Daoy (cell line): ENCODE measurements around the gene MAD1L1. TPM values are rescaled to one million over a fixed set of nuclear protein-coding genes. Genes with fewer than 3 reads are reported as not detected.
A peak's percentile ranks its signal among the peaks of the same experiment; 100 is the strongest.

Experiments
- DNase-seq: peaks from one replicate; pipeline ENCODE4 v3.0.0-alpha.2; 2015; ENCODE audit warnings: low read depth
- total RNA-seq: library from RNA; depleted of rRNA; stranded (reverse); fragments of >200 nt; shearing (Covaris generic); gene quantifications from 2 replicates; pipeline ENCODE4 v1.2.3, GENCODE V29; 2014

MAD1L1 gene
- total RNA-seq, 1 experiment from 2014 or later = 103 TPM

DNA sequence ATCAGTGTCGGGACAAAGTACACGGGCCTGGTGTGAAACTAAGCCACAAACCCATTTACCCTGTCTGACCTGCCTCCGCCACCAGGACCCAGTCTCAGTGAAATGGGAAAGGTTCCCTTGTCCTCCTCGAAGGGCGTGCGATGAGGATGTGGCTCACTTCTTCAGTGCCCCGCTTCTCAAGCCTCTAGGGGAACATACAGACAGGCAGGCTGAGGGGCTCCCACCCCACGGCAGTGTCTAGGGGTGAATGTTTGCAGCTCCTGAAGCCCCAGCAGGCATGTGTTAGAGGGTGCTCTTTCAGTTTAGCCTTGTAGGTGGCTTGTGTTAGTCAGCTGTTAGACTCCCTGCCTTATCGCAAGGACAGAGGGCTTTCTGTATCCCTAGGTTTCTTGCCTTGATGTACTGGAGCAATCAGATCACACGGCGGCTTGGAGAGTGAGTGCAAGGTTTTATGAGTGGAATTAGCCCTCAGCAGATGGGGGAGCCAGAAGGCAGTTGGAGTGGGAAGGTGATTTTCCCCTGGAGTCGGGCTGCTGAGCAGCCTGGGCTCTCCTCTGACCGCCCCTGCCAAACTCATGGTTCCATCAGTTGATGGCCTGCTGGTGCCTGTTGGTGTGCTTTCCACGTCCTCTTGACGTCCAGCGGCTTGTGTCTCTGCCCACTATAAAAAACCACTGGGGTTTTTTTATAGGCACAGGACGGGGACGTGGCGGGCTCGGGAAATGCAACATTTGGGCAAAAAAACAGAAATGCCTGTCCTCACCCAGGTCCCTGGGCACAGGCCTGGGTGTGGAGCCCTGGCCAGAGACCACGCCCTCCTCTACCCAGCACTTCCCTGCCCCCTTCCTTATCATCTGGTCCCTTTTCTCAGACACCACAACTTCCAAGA lies 10.0 kb upstream of the MAD1L1 start:
- peak; percentile 59 for DNase-seq

DNA sequence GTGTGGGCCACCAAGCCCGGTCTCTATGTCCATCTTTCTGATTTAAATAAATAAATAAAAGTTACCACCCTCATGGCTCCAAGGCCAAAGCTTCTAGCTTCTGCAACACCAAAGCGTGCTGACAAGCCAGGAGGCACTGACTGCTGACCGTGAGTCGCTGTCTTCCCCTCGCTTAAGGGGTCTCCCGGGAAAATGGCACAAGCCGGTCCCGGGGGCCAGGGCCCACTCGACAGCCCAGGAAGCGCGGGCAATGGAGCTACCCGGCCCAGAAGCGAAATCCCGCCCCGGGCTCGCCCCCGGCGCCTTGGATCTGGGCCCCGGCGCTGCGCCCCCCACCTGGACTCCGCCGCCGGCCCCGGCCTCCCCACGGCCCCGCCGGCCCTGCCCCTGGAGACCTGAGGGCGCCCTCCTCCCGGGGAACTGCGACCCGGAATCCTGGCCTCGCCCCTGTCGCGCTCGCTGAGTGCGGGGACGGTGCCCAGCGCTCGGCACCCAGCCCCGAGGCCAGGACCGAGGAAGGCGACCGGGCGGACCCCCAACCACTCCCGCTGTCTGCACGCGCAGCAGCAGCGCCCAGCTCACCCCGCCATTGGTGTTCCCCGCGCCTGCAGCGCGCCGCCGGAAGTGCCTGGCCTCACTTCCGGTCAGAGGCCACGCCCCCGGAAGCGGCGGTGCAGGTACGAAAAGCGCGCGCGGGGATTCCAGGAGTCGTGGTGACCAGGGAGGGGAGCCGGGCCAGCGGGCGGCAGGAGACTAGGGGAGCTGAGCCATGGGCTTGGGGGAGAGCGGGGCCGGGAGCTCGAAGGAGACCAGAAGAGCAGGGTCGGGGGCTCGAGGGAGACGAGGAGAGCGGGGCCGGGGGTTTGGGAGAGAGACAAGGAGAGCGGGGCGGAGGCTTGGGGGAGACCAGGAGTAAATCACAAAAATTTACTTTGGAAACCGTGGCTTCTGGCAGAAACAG lies 9.1 kb upstream of the MAD1L1 start, which contains the start of the genes MRM2 and NUDT1:
Gene MRM2, minus strand, starts transcription at position 626 of the 961 bp plus-strand sequence. Its CDS starts 36 bp downstream, at position 590.
Gene NUDT1, plus strand, starts transcription at position 647 of the 961 bp plus-strand sequence. CDS start 2,349 bp downstream, outside the sequence.
- DNase-seq = peak; percentile 93

DNA sequence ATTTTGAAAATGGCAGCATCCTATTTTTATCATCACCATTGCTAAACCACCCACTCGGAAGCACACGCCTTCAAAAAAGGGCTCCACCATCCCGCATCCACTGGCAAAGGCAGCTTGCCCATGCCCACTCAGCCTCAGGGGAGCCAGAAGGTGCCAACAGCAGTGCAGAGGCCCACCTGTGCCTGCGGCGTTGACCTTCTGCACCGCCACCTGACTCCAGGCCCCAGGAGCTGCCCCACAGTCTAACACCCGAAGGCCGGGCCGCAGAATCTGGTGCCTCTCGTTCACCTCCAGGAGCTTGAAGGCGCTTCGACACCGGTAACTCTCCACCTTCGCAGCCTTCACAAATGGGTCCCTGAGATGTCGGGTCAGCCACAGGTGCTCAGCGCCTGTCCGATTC lies 6.5 kb upstream of the MAD1L1 start:
- DNase-seq = no peak

DNA sequence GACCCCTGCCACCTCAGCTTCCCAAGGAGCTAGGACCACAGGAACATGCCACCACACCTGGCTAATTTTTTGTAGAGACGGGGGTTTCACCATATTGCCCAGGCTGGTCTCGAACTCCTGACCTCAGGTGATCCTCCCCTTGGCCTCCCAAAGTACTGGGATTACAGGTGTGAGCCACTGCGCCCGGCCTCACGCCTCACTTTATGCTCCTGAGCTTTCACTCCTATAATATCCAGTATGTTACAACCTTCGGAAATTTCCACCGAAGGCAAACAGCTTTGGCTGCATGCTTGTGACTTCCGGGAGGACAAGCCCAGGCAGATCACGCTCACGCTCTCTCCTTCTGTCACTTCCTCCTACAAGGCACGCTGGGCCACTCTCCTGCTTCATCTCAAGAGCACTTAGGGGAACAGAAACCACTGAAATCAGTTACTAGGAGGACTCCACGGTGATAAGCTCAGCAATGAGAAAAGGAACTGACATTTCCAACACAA lies 4.4 kb upstream of the MAD1L1 start:
- DNase-seq = no peak

DNA sequence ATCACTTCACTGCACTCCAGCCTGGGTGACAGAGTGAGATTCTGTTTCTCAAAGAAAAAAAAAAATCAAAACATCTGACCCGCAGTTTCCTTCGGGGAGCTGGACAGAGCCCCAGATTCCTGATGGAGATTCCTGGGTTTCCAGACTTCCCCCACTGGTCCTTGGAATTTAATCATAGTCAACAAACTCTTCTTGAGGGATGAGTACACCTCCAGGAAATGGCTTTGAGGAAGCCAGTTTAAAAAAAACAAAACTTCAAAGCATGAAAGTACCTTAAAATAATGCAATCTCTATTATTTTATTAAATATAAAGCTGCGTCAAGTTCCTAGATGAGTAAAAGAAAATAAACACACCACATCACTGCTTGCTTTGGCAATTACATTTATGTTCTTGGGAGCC lies 1.2 kb upstream of the MAD1L1 start:
- DNase-seq = no peak

DNA sequence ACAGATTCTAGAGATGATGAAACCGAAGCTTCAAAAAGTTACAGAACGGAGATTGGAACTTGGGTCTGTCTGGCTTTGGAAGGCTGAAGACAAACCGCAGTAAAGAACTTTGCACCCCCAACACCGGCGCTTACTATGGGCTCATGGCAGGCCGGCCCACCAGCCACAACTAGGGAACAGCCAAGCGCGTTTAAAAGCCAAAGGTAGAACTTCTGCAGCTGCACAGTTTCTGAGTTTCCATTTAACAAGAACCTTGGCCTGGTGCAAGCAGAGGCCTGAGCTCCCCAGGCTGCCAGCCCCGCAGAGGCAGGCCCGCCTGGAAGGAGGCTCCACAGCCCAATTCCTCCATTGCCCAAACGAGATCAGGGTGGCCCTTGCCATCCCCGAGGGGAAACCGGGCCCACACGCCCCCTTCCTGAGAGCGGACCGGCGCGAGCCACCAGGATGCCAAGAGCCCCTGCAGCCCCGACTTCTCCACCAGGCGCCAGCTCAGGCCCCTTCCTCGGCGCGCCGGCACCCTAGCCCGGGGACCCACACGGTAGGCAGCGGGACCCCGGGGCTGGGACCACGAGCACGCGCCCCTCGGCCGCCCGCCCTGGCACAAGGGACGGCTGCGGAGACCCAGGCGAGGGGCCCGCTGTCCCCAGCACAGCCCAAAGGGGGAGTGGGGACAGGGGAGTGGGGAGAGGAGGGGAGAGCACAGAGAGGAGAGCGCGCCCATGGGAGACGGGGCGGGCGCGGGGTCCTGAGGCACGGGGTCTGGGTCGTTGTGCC lies 566 bp downstream of the MAD1L1 start:
- peak; percentile 31 for DNase-seq

DNA sequence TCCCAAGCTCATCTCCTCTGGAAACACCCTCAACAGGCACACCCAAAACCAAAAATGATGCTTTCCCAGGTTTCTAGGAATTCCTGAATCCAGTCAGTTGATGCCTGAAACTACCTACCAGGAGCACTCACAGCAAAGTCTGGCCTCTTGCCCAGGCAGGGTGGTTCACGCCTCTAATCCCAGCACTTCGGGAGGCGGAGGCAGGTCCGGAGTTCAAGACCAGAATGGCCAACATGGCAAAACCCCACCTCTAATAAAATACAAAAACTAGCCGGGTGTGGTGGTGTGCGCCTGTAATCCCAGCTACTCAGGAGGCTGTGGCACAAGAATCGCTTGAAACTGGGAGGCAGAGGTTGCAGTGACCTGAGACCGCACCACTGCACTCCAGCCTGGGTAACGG lies 1.9 kb downstream of the MAD1L1 start:
- DNase-seq = no peak

DNA sequence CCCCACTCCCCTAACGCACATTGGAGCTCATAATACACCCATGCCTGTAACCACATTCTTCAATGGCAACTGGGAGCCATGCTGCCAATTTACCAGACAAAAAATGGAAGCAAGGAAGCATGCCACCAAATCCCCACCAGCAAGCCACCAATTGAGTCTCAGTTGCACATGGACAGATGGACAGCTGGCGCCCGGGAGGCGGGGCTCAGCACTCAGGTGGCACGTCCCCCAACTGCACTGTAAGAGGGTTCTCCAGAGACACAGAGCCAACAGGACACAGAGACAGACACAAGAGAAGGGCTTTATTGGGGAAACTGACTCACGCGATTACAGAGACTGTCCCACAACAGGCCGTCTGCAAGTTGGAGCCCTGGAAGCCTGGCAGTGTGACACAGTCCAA lies 2.5 kb downstream of the MAD1L1 start:
- no peak for DNase-seq

DNA sequence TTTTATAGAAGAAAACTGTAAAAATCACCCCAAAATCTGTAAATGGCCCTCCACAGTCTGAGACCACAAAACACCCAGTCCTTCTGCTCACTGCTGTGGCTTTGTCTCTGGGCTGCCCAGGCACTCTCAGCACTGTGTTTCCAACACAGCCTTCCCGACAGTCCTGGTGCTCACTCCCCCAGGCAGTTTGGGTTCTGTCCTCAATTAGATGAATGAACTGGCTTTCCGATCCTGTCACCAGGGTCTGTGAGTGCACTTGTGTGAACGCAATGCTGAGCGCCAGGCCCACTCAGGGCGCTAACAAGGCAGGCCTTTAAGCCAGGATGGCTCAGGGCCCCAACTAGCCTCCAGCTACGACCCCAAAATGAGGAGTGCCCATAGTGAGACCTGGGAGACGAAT lies 3.3 kb downstream of the MAD1L1 start:
- DNase-seq = no peak

DNA sequence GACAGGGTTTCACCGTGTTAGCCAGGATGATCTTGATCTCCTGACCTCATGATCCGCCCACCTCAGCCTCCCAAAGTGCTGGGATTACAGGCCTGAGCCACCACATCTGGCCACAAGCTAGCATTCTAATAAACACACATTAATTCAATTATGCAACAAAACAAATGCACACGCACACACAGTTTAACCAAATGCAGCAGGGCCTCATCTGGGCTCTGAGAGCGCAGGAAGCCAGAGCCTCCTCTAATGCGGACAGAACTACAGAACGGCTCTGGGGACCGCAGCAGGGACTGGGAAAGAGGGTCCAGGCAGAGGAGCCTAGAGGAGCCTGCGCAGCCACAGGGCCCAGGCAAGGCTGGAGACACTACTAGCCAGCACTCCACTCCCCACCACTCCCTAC lies 3.8 kb downstream of the MAD1L1 start:
- no peak for DNase-seq

DNA sequence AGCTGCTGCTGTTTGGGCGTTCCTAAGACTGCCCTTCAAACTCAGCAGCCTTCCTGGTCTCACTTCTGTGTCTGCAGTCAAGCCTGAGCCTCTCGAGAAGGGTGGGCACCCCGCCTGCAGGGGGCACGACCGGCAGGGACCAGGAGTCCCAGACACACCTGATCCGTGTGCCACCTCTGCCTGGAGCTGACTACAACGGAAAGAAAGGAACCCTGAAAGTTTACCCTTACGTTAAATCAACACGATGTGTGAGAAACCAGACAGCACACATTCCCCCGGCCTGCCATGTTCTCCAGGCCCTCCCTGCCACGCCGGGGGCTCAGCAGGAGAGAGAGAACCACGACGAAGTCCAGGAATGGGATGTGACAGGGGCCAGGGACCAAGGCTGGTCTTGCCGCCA lies 5.0 kb downstream of the MAD1L1 start:
- DNase-seq = no peak

DNA sequence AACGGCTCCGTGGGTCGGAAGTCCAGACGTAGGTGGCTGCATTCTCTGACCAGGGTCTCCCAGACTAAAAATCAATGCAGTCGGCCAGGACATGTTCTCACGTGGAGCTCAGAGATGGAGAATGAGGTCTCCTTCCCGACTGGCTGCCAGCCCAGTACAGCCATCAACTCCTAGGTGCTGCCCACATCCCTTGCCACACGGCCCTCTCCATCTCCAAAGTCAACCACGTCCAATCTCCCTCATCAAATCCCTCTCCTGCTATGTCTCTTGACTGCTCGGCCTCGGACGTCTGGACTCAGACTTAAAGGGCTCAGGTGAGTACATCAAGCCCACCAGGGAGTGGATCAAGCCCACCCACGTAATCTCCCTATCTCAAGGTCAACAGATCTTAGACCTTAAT lies 6.9 kb downstream of the MAD1L1 start:
- no peak for DNase-seq

DNA sequence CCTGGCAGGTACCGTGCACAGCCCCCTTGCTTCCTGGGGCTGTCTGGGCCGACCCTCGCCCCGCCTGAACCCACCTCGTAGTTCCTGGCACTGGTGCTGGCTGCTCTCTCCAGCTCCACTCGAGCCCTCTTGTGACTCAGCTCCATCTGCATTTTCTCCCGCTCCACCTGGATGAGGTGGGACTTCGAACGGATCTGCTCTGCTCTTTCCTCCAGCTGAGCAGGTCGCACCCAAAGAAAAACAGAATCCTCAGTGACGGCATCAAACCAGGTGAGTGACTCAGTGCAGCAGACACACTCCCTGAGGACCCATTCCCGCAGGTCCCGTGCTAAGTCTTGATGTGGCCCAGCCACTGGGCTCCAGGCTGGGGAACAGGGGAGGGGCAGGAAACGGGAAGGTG lies 7.4 kb downstream of the MAD1L1 start:
- no peak for DNase-seq

DNA sequence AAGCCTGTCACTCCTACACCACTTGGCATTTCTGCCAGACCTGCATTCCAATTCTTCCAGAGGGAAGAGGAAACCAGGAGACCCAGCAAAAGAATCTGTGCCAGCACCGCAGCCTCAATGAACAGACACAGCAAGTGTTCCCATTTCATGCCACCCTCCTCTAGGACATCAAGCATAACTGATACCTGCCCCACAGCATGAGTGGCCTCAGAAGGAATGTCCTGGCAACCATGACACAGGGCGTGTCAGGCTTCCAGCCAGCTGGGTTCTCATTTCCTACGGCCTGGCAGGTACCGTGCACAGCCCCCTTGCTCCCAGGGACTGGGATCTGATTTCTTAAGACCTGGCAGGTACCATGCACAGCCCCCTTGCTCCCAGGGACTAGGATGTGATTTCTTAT lies 7.8 kb downstream of the MAD1L1 start:
- DNase-seq = no peak

DNA sequence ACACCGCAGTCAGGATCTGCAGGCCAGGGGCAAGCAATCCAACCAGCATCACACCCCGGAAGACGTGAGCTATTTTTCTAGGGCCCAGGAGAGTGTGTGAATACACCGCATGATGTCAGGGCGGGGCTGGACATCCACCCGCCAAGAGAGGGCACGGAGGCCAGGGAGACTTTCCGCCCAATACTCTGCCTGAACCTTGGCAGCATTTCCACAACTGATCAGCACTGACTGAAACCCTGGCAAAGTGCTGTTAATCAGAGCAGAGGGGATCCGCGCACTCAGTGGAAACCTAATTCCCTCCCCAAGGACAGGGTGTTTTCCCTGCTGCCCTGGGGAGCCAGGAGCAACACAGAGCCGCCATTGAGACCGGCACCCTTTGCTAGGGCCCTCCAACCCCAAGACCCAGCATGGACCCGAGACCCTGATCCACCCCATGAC lies 8.2 kb downstream of the MAD1L1 start:
- no peak for DNase-seq

DNA sequence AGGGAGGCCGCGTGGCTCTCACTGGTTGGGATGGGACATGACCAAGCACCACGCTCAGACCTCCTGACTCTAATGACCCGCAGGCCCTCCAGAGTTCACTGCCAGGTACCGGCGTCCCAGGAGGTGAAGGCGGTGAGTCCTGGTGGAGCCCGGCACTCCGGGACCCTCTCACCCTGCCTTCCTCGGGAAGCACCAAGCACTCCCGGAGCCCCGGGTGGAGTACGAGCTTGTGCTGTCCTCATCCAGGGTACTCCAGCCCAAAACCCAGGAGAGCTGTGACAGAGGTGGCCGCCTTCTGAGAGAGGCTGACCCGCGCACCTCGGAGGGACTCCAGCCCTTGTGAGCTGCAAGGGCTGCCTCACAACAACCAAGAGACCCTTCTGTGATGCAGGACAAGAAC lies 9.4 kb downstream of the MAD1L1 start:
- no peak for DNase-seq

DNA sequence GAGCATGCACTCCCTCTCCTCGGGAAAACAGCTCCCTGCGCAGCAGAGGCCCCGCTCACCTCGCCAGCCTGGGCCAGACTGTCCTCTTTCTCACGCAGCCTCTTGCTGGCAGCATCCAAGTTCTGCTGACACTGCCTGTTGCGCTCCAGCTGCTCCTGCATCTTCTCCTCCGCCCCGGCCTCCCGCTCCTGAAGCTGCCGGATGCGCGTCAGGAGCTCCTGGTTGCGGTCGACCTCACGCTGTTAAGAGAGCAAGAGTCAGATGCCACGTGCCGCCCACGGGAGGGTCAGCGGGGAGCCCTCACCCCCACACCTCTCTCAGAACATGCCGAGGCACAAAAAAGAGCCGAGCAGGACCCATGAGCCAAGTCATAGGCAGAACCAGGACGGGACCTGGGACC lies 10.2 kb downstream of the MAD1L1 start:
- DNase-seq = no peak

DNA sequence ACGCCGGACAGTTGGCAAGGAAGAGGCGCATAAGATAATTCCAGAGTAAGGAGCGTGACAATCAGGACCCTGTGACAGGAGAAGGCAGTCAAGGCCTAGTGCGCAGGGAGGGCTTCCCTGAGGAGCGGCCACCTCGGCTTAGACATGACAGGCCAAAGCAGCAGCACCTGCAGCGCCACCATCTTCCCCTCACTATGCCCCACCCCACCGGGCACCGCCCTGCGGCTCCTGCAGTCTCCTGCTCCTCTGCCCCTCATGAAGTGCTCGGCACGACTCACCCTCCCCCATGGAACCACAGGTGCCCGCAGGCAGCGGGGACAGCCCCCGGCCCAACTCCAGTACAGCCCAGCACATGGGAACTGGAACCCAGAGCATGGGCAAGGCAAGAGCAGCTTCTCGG lies 11.8 kb downstream of the MAD1L1 start:
- DNase-seq = no peak

DNA sequence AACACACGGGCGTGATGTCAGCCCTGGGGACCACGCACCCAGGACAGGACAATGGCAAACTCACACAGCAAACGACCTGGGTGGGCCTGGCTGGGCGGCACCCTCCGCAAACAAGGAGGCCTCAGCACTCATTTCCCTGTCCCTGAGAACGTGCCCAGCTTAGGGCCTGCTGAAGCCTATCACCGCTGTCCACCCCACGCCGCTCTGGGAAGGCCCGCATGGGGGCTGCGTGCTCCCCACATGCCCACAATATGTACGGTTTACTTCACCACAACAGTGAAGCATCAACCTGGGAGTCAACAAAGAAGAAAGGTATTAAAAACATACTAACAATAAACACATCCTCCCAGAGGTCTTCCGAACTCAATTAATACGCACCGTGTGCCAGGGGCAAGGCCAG lies 12.2 kb downstream of the MAD1L1 start:
- DNase-seq = no peak

DNA sequence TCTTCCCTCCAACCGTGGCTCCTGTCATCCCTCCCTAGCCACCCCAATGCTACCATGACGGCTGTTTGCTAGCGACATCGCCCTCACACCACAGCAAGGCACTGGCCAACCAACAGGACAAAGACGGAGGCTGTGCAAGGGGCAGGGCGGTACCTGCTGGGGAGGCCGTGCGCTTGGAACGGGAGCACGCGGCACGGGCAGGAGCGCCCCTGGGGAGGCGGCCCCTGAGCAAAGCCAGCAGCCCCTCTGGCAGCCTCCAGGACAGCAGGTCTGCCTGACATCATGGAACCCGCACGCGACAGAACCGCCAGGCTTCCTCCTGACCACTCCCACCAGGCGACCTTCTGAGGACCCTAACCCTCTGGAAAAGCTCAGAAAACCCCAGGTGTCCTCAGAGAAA lies 12.7 kb downstream of the MAD1L1 start:
- no peak for DNase-seq

DNA sequence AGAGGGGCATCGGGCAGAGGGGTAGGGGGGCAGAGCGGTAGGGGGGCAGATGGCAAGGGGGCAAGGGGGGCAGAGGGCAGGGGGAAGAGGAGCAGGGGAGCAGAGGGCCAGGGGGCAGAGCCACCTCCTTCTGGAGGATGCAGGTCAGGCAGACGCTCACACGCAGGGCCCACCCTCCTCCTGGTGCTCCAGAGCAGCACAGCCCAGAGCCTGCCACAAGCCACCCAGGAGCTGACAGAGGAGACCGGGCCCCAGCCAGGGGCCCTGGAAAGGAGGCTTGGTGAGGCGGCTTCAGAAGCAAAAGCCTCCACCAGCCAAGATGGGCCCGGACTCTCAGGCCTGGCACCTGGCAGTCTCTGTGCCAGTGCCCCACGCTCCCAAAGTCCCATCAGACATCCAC lies 13.1 kb downstream of the MAD1L1 start:
- DNase-seq = no peak
